Erythroblast (primary cell): ENCODE data around the gene GIPC3.

ENCODE experiments used
- GATA1 ChIP-seq: IDR thresholded peaks from 2 replicates; pipeline ENCODE4 v1.6.1; 2011; ENCODE audit warnings: low read depth, mild to moderate bottlenecking, control low read depth, low read length, moderate library complexity
- POLR2A ChIP-seq: IDR thresholded peaks from 2 replicates; pipeline ENCODE4 v1.6.1; 2011; ENCODE audit warnings: mild to moderate bottlenecking, low read length

DNA sequence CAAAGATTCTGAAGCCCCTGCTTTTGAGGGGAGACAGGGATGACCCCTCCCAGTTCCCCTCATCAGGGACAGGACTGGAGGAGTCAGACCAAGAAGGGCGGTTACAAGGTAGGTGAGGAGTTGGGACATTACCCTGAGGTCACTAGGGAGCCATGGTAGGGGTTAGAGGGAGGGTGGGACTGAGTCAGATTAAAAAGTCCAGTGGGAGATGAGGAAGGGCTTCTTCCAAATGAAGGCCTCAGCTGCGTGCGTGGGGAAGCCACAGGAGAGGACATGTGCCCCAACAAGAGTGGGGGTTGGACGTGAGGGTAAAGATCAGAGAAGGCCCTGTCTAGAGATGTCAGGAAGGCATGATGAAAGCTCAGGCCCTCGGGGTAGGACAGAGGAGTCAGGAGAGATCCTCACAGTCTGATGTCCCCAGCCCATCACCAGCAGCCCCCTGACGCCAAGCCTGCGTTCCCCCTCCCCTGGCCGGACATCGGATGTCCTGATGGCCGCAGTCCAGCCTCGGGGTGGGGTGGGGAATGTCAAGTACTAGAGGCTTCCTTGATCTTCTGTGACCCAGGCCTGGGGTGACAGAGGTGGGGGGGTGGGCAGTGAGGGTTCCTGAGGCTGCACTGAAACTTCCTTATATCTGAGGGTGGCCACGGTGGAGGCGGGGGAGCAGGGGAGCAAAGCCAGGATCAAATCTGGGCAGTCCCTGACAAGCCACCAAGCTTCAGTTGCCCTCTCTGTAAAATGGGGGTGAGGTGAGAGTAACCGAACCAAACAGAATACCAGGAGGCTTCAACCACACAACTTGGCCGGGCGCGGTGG, 21.4 kb upstream of the GIPC3 start:
- TF ChIP-seq POLR2A (no peak), GATA1 (no peak)
